Retinal pigment epithelial cell (primary cell): ENCODE data around the gene MAP4K3.
A peak's percentile ranks its signal among the peaks of the same experiment; 100 is the strongest.

ENCODE experiments used
- DNase-seq: peaks from one replicate; pipeline ENCODE4 v3.0.0-alpha.2; 2010; ENCODE audit warnings: low read depth
- H3K4me3 ChIP-seq: 2 replicates; pipeline ENCODE4 v1.5.1; 2011; ENCODE audit warnings: mild to moderate bottlenecking, low read length, control low read depth, moderate library complexity
- CTCF ChIP-seq: conservative IDR thresholded peaks from 2 replicates; pipeline ENCODE4 v1.5.1; 2011; ENCODE audit warnings: low read depth, low read length, control low read depth, inconsistent platforms

MAP4K3 gene

DNA sequence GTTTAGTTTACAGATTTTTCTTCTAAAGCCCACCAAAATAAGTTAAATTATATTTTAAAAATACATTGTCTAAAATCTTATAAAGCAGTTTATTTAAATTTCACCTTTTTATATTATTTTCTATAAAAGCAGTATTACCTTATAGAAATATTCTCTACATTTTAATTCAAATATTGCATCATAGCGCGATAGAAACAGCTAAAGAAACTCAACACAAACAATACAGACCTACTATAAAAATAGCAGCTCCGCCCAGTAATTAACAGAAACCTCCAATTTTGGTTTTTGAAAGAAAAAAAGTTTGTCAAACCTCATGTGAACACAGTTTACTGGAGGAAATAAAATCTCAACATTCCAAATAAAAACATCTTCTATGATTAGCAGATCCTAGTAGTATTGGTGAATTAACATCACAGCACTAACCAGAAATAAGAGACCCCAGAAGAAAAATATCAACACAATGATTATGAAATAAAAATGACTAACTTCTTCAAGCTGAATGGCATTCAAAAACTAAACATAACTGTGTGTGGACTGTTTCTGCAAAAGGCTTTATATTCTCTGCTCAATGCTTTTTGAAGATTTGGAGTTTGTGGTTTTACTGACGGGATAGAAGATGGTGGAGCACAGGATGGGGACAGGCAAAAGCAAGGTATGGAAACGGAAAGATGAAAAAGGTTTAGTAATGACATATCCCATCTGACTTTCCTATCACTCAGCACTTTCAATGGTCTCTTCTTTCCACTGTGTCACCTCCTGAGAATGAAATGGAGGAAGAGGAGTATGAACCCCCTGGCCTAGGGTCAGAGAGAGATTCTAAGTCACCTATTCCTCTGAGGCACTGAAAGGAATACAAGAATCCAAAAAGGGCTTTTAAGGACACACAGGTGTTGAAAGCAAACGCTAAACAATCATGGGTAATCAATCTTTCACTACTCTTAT, 17.5 kb downstream of the MAP4K3 start:
- TF ChIP-seq CTCF: no peak
- DNase-seq: no peak
- no peak overlapping the region for H3K4me3 ChIP-seq

DNA sequence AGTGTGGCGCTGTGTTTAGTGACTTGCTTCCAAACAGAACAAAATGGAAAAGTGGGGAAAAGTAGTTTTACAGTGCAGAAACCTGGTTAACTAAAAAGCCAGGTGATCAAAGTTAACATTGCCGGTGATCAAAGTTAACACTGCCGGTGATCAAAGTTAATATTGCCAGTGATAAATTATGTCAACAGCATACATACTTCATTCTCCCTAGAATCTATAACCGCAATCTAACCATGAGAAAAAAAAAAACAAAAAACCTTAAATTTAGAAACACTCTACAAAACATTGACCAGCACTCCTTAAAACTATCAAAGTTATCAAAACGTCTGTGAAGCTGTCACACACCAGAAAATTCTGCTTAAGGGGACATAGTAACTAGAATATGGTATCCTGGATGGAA, 18.6 kb downstream of the MAP4K3 start:
- no peak overlapping the region for H3K4me3 ChIP-seq
- TF ChIP-seq CTCF: no peak
- DNase-seq: no peak

GRCh38 chr2:39416140-39416539, 20.9 kb downstream of the MAP4K3 start:
- no peak for TF ChIP-seq CTCF
- DNase-seq: no peak
- no peak overlapping the region for H3K4me3 ChIP-seq

- DNase-seq: no peak
- no peak for TF ChIP-seq CTCF
- no peak overlapping the region for H3K4me3 ChIP-seq
Measured at GRCh38 chr2:39413063-39413737, 23.9 kb downstream of the MAP4K3 start.

GRCh38 chr2:39411181-39411944, 25.7 kb downstream of the MAP4K3 start:
- DNase-seq: peak; percentile 55
- no peak overlapping the region for H3K4me3 ChIP-seq
- TF ChIP-seq CTCF: no peak

DNA sequence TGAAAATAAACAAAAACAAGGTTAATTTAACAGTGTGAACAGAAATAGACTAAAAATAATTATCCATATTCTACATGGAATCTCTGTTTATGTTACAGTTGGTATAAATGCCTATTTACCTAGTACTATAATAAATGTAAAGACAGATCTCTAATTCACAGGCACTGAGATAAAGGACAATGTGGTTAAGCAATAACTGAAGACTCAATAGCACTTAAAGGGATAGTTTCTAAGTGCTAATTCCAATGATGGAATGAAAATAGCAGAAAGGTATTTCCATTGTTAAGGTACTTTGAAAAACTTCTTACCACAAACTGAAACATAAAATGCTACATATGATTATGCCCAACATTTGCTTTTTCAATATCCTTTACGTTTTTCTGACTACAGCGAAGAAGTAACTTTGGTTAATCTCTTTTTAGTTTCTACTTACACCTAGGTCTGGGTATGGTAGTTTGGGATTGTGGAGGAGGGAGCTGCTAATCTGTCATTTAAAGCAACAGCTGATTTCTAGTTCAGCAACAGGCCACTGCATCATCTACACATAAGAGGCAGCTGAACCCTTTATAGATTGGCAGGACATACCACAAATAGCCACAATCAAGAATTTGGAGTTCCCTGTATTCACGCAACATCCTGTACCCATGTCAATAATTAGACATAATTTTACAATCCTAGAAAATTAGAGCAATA, 27.2 kb downstream of the MAP4K3 start:
- TF ChIP-seq CTCF: no peak
- no peak for DNase-seq

More for the DNA sequence above, 27.2 kb downstream of the MAP4K3 start:
- H3K4me3 ChIP-seq: no peak overlapping the region
